CD4-positive, alpha-beta T cell treated with Interleukin-2 at 100 ng/mL for 4 hours (primary cell): Measurements from ENCODE around the gene ABCA2.
A peak's percentile ranks its signal among the peaks of the same experiment; 100 is the strongest.

Experiments
- DNase-seq: peaks from one replicate; pipeline ENCODE4 v3.0.0-alpha.2; 2020; ENCODE audit warnings: low spot score

ABCA2 gene

GRCh38 chr9:137027369-137028262 is at the start of gene ABCA2:
Gene ABCA2, minus strand, starts transcription at chr9:137028237. Its CDS starts 97 bp downstream, at chr9:137028140.
- DNase-seq = no peak

- peak; percentile 47 for DNase-seq
These were observed 49.1 kb upstream of the ABCA2 start, which contains the start of gene UAP1L1 for GRCh38 chr9:137077010-137077747. Gene UAP1L1, plus strand, starts transcription at chr9:137077517. Its CDS starts 16 bp downstream, at chr9:137077533.

- no peak for DNase-seq
These were observed 48.6 kb upstream of the ABCA2 start for GRCh38 chr9:137076636-137077009.

GRCh38 chr9:137075275-137075775 is 47.3 kb upstream of the ABCA2 start:
- DNase-seq = no peak

- no peak for DNase-seq
These were observed 46.7 kb upstream of the ABCA2 start for GRCh38 chr9:137074657-137075274.

- no peak for DNase-seq
These were observed 46.0 kb upstream of the ABCA2 start for GRCh38 chr9:137073992-137074399.

GRCh38 chr9:137071282-137071681 is 43.2 kb upstream of the ABCA2 start:
- no peak for DNase-seq

- no peak for DNase-seq
These were observed 42.9 kb upstream of the ABCA2 start for GRCh38 chr9:137070906-137071275.

GRCh38 chr9:137070201-137070905 is 42.3 kb upstream of the ABCA2 start, which contains the start of gene SAPCD2:
Gene SAPCD2, minus strand, starts transcription at chr9:137070557. Its CDS starts 97 bp downstream, at chr9:137070460.
- peak; percentile 84 for DNase-seq

- no peak for DNase-seq
These were observed 41.6 kb upstream of the ABCA2 start for GRCh38 chr9:137069508-137070091.

- DNase-seq = no peak
These were observed 40.8 kb upstream of the ABCA2 start for GRCh38 chr9:137068539-137069507.

- DNase-seq = peak; percentile 90
These were observed 40.0 kb upstream of the ABCA2 start for GRCh38 chr9:137067860-137068538.

- no peak for DNase-seq
These were observed 38.2 kb upstream of the ABCA2 start for GRCh38 chr9:137066096-137066861.

GRCh38 chr9:137065336-137065967 is 37.4 kb upstream of the ABCA2 start:
- DNase-seq = no peak

- no peak for DNase-seq
These were observed 36.8 kb upstream of the ABCA2 start for GRCh38 chr9:137064880-137065164.

- peak; percentile 59 for DNase-seq
These were observed 36.2 kb upstream of the ABCA2 start for GRCh38 chr9:137064027-137064879.

- DNase-seq = no peak
These were observed 35.4 kb upstream of the ABCA2 start for GRCh38 chr9:137063311-137064026.
